Measurements from ENCODE around the gene CUZD1. TPM values are rescaled to one million over a fixed set of nuclear protein-coding genes. Genes with fewer than 3 reads are reported as not detected.

CUZD1 gene
- polyA plus RNA-seq, 1 donor from 2014 or later, result 1.0 TPM

DNA sequence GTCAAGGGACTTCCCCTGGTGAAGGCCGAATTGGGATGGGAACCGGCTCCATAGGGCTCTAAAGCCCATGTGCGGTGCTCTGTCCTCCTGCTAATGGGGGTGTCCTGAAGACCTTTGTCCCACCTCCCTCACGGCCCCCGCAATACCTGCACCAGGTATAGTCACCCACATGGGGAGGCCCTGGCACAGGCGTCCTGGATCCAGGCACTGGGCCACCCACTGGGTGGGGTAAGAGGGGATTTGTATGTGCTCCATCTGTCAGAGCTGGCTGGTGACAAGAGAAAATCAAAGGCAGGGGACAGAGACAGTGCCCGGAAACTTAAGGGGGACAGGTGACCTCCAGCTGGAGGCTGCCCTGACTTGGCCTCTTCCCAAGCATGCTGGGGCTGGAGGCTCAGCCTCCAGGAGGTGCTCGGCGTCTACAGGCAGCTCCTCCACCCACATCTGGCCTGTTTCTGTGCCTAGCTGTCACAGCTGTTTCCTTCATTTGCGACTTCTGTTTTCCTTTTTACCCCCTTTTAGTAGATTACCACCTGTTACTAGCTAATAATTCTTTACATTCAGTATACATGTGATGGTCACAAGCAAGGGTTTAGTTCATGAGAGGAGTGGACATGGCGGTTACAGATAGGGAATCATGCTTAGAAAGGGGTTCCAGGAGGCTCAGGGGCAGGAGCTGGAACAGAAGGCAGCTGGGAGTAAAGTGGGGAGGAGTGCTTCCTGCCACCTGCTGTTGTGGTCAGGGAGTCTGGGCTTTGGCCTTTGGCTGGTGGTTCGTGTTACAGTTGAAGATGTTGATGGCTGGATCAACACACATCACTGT is 2.3 kb upstream of the CUZD1 start:
- peak overlapping the region in 1 of 4 donors; percentile 21 for H3K4me3 Mint-ChIP-seq
- no peaks in the 10 kb centered on the region for H3K27me3 Mint-ChIP-seq
- peaks cover 0 to 4% (median 0%) of the 10 kb centered on the region in 3 donors for H3K9me3 Mint-ChIP-seq
- H3K36me3 Mint-ChIP-seq, result peaks cover 5% of the 10 kb centered on the region
- no peak overlapping the region for H3K27ac Mint-ChIP-seq
- H3K4me1 Mint-ChIP-seq, result peaks cover 0 to 2% (median 0%) of the 10 kb centered on the region in 3 donors

- H3K36me3 Mint-ChIP-seq, result peaks cover 3% of the 10 kb centered on the region
- H3K4me1 Mint-ChIP-seq, result peaks cover 0 to 2% (median 0%) of the 10 kb centered on the region in 3 donors
- H3K9me3 Mint-ChIP-seq, result peaks cover 0 to 8% (median 0%) of the 10 kb centered on the region in 3 donors
- H3K4me3 Mint-ChIP-seq, result no peak overlapping the region
- H3K27me3 Mint-ChIP-seq, result no peaks in the 10 kb centered on the region
- no peak overlapping the region for H3K27ac Mint-ChIP-seq
Measured at GRCh38 chr10:122844146-122844545, 1.5 kb downstream of the CUZD1 start.

GRCh38 chr10:122841569-122841968 is 4.1 kb downstream of the CUZD1 start:
- H3K4me1 Mint-ChIP-seq, result no peaks in the 10 kb centered on the region
- H3K36me3 Mint-ChIP-seq, result peaks cover 10% of the 10 kb centered on the region
- H3K9me3 Mint-ChIP-seq, result peaks cover 0 to 7% (median 1%) of the 10 kb centered on the region in 3 donors
- no peak overlapping the region for H3K27ac Mint-ChIP-seq
- no peak overlapping the region for H3K4me3 Mint-ChIP-seq
- H3K27me3 Mint-ChIP-seq, result no peaks in the 10 kb centered on the region

DNA sequence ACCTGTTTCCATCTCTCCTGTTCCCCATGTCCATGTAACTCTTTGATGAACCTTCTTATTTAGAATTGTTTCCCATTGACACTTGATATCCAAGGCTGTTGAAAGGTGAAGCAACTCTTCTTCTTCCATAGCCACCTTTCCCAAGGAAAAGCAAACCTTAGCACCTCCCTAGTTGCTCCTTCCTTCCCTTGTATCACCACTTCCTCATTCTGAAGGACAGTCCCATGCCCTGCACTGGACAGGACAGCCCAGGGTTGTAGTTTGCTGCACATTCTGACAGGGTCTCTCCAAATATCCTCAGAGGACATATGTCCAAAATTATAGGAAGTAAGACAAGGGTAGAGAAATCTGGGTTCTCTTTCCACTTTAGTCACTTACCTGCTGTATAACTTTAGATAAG is 6.2 kb downstream of the CUZD1 start:
- Mint-ChIP-seq H3K27ac (no peak overlapping the region), H3K9me3 (peaks cover 0 to 9% (median 1%) of the 10 kb centered on the region in 3 donors), H3K36me3 (peaks cover 7% of the 10 kb centered on the region), H3K4me3 (no peak overlapping the region), H3K4me1 (no peaks in the 10 kb centered on the region), H3K27me3 (no peaks in the 10 kb centered on the region)

- H3K9me3 Mint-ChIP-seq, result peaks cover 0 to 9% (median 1%) of the 10 kb centered on the region in 3 donors
- no peak overlapping the region for H3K4me3 Mint-ChIP-seq
- H3K27ac Mint-ChIP-seq, result no peak overlapping the region
- H3K4me1 Mint-ChIP-seq, result no peaks in the 10 kb centered on the region
- peaks cover 7% of the 10 kb centered on the region for H3K36me3 Mint-ChIP-seq
- no peaks in the 10 kb centered on the region for H3K27me3 Mint-ChIP-seq
Measured at GRCh38 chr10:122838880-122839279, 6.8 kb downstream of the CUZD1 start.

DNA sequence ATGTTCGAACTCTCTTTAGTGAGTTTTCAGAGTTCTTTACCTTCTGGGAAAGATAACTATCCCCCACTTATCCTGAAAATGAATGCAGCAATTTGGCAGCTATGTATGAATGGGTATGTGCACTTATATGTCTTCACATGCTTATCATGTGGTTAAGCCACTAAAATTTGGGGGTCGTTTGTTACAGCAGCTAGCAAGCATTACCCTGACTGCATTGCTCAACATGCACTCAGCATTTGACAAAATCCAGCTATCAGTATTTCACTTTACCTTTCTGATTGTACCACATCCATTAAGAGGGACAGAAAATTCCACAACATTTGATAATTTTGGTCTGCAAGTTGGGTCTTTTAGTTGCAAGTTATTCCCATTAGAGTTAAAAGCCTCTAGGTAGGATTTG is 9.7 kb downstream of the CUZD1 start:
- no peak overlapping the region for H3K27ac Mint-ChIP-seq
- H3K4me1 Mint-ChIP-seq, result no peaks in the 10 kb centered on the region
- H3K27me3 Mint-ChIP-seq, result no peaks in the 10 kb centered on the region
- H3K36me3 Mint-ChIP-seq, result peaks cover 10% of the 10 kb centered on the region
- H3K4me3 Mint-ChIP-seq, result no peak overlapping the region
- H3K9me3 Mint-ChIP-seq, result peaks cover 1 to 6% (median 1%) of the 10 kb centered on the region in 3 donors

DNA sequence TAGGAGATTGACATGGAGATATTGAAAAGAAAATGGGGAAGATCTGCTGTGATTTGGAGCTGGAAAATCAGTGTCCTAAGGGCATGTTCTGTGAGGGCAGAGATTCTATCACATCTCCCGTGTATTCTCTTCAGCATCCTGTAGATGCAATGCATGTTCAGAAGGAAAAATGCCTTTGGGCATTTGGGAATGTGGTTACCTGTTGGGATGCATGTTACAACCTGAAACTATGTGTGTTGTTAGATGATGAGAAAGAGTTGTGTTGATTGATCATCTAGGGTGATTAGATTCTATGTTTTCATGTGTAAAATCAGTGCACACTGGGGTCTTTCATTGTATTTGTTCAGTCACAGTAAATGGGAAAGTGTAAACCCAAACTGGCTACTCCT is 14.7 kb downstream of the CUZD1 start:
- H3K27ac Mint-ChIP-seq, result peak overlapping the region in 1 of 3 donors; percentile 9
- peaks cover 1% of the 10 kb centered on the region for H3K27me3 Mint-ChIP-seq

GRCh38 chr10:122830273-122830964 is 15.2 kb downstream of the CUZD1 start:
- H3K4me1 Mint-ChIP-seq, result no peaks in the 10 kb centered on the region
- peak overlapping the region in 1 of 3 donors; percentile 9 for H3K27ac Mint-ChIP-seq
- H3K4me3 Mint-ChIP-seq, result no peak overlapping the region
- H3K27me3 Mint-ChIP-seq, result peaks cover 1% of the 10 kb centered on the region
- peaks cover 7% of the 10 kb centered on the region for H3K36me3 Mint-ChIP-seq
- peaks cover 1 to 9% (median 3%) of the 10 kb centered on the region in 3 donors for H3K9me3 Mint-ChIP-seq

More for the DNA sequence above, 14.7 kb downstream of the CUZD1 start:
- peaks cover 1 to 11% (median 3%) of the 10 kb centered on the region in 3 donors for H3K9me3 Mint-ChIP-seq
- peaks cover 7% of the 10 kb centered on the region for H3K36me3 Mint-ChIP-seq
- no peak overlapping the region for H3K4me3 Mint-ChIP-seq
- H3K4me1 Mint-ChIP-seq, result no peaks in the 10 kb centered on the region

DNA sequence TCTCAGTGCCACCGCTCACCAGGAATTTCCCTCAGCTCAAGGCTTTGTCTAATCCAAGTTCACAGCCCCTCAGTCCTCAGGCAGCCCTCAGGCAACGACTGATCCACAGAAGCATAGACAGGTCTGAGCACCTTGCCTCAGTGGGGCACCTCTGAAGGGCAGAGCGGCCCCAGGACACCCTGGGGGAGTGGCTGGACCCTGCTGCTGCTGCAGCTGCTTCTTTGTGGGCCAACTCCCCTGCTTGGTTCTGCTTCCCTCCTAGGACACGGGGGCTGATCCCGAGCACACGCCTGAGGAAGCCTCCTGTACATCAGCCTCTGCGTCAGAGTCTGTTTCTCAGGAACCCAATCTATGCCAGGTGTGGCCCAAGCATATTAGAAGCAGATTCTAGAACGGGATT is 16.2 kb downstream of the CUZD1 start:
- peaks cover 1% of the 10 kb centered on the region for H3K27me3 Mint-ChIP-seq
- no peak overlapping the region for H3K4me3 Mint-ChIP-seq
- peaks cover 10% of the 10 kb centered on the region for H3K36me3 Mint-ChIP-seq
- peaks cover 1 to 9% (median 3%) of the 10 kb centered on the region in 3 donors for H3K9me3 Mint-ChIP-seq
- H3K4me1 Mint-ChIP-seq, result no peaks in the 10 kb centered on the region
- no peak overlapping the region for H3K27ac Mint-ChIP-seq

DNA sequence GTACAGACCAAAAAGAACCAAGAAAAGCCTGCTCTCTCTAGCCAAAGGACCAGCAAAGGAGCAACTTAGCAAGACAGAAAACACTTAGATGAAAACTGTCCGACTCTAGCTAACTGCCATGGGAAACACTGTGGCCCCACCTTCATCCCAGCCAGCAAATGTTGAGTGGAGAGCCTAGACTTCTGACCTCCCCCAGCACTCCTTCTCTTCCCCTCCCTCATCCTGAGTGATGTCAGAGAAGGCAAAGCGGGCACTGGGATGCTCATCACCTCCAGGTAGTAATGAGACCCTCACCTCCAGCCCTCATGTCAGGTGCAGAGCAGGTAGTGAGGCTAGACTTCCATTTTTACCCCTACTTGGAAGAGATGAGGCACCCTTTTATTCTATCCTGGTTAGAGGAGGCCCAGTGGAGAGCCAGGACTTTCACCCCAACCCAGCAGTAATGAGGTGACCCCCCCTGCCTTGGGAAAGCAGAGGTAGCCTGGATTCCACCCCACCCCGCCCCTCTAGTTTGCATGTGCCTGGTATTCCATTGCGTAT is 16.9 kb downstream of the CUZD1 start:
- Mint-ChIP-seq H3K27ac (no peak overlapping the region), H3K4me3 (no peak overlapping the region), H3K9me3 (peaks cover 1 to 9% (median 3%) of the 10 kb centered on the region in 3 donors), H3K27me3 (peaks cover 2% of the 10 kb centered on the region), H3K36me3 (peaks cover 10% of the 10 kb centered on the region), H3K4me1 (no peaks in the 10 kb centered on the region)

- no peak overlapping the region for H3K4me3 Mint-ChIP-seq
- H3K27me3 Mint-ChIP-seq, result peaks cover 8% of the 10 kb centered on the region
- peaks cover 10% of the 10 kb centered on the region for H3K36me3 Mint-ChIP-seq
- H3K27ac Mint-ChIP-seq, result no peak overlapping the region
- no peaks in the 10 kb centered on the region for H3K4me1 Mint-ChIP-seq
- peaks cover 1 to 9% (median 3%) of the 10 kb centered on the region in 3 donors for H3K9me3 Mint-ChIP-seq
Measured at GRCh38 chr10:122827302-122827701, 18.4 kb downstream of the CUZD1 start.

GRCh38 chr10:122822973-122823690 is 22.5 kb downstream of the CUZD1 start:
- Mint-ChIP-seq H3K9me3 (peaks cover 0 to 3% (median 0%) of the 10 kb centered on the region in 3 donors), H3K4me1 (no peaks in the 10 kb centered on the region), H3K27ac (no peak overlapping the region), H3K27me3 (peaks cover 17% of the 10 kb centered on the region), H3K36me3 (peaks cover 3% of the 10 kb centered on the region), H3K4me3 (peak overlapping the region in 1 of 4 donors; percentile 68)

- Mint-ChIP-seq H3K27me3 (peaks cover 18% of the 10 kb centered on the region), H3K4me3 (no peak overlapping the region), H3K4me1 (no peaks in the 10 kb centered on the region), H3K9me3 (peaks cover 0 to 3% (median 0%) of the 10 kb centered on the region in 3 donors), H3K36me3 (peaks cover 3% of the 10 kb centered on the region), H3K27ac (no peak overlapping the region)
Measured at GRCh38 chr10:122821808-122822207, 23.8 kb downstream of the CUZD1 start.

- peaks cover 0 to 4% (median 4%) of the 10 kb centered on the region in 3 donors for H3K4me1 Mint-ChIP-seq
- H3K4me3 Mint-ChIP-seq, result no peak overlapping the region
- peaks cover 0 to 6% (median 0%) of the 10 kb centered on the region in 3 donors for H3K9me3 Mint-ChIP-seq
- H3K27me3 Mint-ChIP-seq, result peaks cover 4% of the 10 kb centered on the region
- no peaks in the 10 kb centered on the region for H3K36me3 Mint-ChIP-seq
- H3K27ac Mint-ChIP-seq, result no peak overlapping the region
Measured at GRCh38 chr10:122815458-122815857, 30.2 kb downstream of the CUZD1 start.

Data from IgD-negative memory B cell (primary cell).